ENCODE results near the gene KIAA0753.

DNA sequence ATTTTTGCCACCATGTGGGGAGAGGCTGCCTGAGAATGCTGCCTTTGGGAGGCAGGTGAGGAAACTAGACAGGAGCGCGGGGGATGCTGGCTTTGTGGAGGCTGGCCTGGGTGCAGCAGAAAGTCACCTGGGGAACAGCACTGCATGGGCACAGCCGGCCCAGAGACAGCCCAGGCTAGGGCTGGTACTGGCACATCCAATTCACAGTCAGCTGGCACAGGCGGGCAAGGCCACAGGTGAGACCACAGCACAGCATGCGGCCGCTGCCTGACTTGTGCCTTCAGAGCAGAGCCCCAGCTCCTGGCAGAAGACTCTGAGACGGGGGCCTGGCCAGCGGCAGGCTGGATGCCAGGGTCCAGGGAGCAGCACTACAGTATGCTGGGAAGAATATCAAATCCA lies 67.5 kb downstream of the KIAA0753 start:
- TF ChIP-seq CEBPB (IDR thresholded peaks at IDR 0.05) (no peak), MAX (IDR thresholded peaks at IDR 0.05) (no peak), EGR1 (IDR thresholded peaks at IDR 0.05) (no peak), TCF12 (IDR thresholded peaks at IDR 0.05; ENCODE audit: low read depth) (no peak), REST (IDR thresholded peaks at IDR 0.05; ENCODE audit: low read depth) (no peak), EP300 (IDR thresholded peaks at IDR 0.05; ENCODE audit: borderline replicate concordance) (no peak), TAF1 (IDR thresholded peaks at IDR 0.05; ENCODE audit: low read depth) (no peak), YY1 (IDR thresholded peaks at IDR 0.05; ENCODE audit: low read depth) (no peak), RAD21 (IDR thresholded peaks at IDR 0.05; ENCODE audit: low read depth) (no peak), USF1 (IDR thresholded peaks at IDR 0.05) (no peak)
